ENCODE data around the gene FAM20A.
"Not testable (repeated sequence)": the region's sequence is repeated elsewhere in the genome, so short reads cannot be mapped to it uniquely, and the experiment has no call there.

The FAM20A gene

DNA sequence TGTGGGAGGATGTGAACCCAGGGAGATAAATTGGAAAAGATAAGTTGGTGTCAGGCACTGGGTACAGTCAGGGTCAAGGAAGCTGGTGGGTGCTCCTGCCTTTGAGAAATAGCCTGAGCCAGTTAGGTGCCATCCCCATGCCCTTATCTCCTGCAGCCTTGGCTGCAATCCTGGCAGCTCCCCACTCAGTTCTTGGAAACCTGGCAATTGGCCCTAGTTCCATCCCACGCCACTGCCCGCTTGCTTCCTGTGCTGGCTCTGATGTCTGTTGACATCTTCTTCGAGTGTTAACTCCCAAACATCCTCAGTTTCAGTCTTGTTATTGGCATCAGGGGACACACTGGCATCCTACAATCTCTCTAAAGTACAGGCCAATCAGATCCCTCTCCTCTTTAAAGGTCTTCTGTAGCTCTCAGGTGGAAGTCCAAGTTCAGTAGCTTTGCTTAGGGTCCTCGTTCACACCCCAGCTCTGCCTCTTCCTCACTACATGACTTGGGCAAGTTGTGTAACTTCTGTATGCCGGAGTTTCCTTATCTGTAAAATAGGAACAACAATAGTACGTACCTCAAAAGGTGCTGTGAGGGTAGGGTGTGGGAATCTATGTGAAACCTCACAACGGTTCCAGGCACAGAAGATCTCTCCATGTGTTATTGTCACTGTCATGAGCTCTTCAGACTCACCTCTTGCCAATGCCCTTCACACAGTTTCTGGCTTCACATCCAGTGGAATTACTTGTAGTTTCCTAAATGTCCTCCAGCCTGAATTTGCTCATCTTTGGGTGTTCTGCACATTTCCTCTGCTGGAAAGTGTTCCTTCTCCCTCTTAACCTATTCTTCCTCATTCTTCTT is 102.5 kb downstream of the FAM20A start:
- no peaks in the 10 kb centered on the region for H3F3A ChIP-seq (ENCODE audit: low read depth)
- TF ChIP-seq CTCF (conservative IDR thresholded peaks at IDR 0.05; ENCODE audit: low read length): no peak
- TF ChIP-seq EZH2phosphoT487 (IDR thresholded peaks at IDR 0.05; ENCODE audit: borderline replicate concordance): no peak
- no peaks in the 10 kb centered on the region for H3K9me3 ChIP-seq (ENCODE audit: insufficient read depth, low read depth, low read length)
- no peaks in the 10 kb centered on the region for H3K79me2 ChIP-seq (ENCODE audit: insufficient read depth, low read length)
- H3K9me2 ChIP-seq (replicated peaks; ENCODE audit: low read depth, low read length): no peaks in the 10 kb centered on the region
- no peaks in the 10 kb centered on the region for H3K4me1 ChIP-seq (ENCODE audit: insufficient read depth, low read length, poor library complexity, severe bottlenecking)
- H3K36me3 ChIP-seq (ENCODE audit: insufficient read depth, low read length): no peaks in the 10 kb centered on the region
- H3K4me2 ChIP-seq (ENCODE audit: low read depth, low read length, poor library complexity, severe bottlenecking): no peak overlapping the region
- H2AFZ ChIP-seq (ENCODE audit: low read length): no peak overlapping the region
- H3K9ac ChIP-seq (ENCODE audit: low read depth, low read length, poor library complexity, severe bottlenecking): no peak overlapping the region
- H3K27me3 ChIP-seq (ENCODE audit: insufficient read depth, low read length, poor library complexity, severe bottlenecking): no peaks in the 10 kb centered on the region
- no peak overlapping the region for H3K4me3 ChIP-seq (ENCODE audit: low read length, poor library complexity, severe bottlenecking)
- no peaks in the 10 kb centered on the region for H4K20me1 ChIP-seq (ENCODE audit: insufficient read depth, low read length, poor library complexity, severe bottlenecking)

DNA sequence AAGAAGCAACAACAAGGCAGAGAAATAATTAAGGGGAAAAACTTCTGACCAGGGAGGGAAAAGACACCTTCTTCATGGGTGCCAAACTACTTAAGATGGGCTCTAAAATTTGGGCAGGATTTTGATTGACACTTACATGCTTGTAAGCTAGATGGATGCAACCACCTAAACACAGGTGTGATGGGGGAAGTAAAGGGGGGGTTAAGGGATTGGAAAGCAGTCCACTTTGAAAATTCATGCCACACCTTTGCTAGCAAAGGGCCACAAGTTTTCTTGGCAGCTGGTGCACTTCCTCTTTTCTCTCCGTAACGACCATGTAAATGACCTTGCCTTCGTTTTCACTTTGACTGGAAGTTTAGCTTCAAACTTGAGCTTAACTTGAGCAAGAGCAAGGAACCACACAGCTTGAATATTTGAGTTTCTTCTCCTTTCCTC is 103.3 kb downstream of the FAM20A start:
- TF ChIP-seq CTCF (conservative IDR thresholded peaks at IDR 0.05; ENCODE audit: low read length) (no peak), EZH2phosphoT487 (IDR thresholded peaks at IDR 0.05; ENCODE audit: borderline replicate concordance) (no peak)
- no peaks in the 10 kb centered on the region for H3K9me2 ChIP-seq (replicated peaks; ENCODE audit: low read depth, low read length)
- H3F3A ChIP-seq (ENCODE audit: low read depth): no peaks in the 10 kb centered on the region
- H2AFZ ChIP-seq (ENCODE audit: low read length): no peak overlapping the region
- no peaks in the 10 kb centered on the region for H3K27me3 ChIP-seq (ENCODE audit: insufficient read depth, low read length, poor library complexity, severe bottlenecking)
- H3K4me3 ChIP-seq (ENCODE audit: low read length, poor library complexity, severe bottlenecking): no peak overlapping the region
- no peaks in the 10 kb centered on the region for H3K4me1 ChIP-seq (ENCODE audit: insufficient read depth, low read length, poor library complexity, severe bottlenecking)
- H3K79me2 ChIP-seq (ENCODE audit: insufficient read depth, low read length): no peaks in the 10 kb centered on the region
- H3K9me3 ChIP-seq (ENCODE audit: insufficient read depth, low read depth, low read length): no peaks in the 10 kb centered on the region
- H3K36me3 ChIP-seq (ENCODE audit: insufficient read depth, low read length): no peaks in the 10 kb centered on the region
- no peak overlapping the region for H3K9ac ChIP-seq (ENCODE audit: low read depth, low read length, poor library complexity, severe bottlenecking)
- H4K20me1 ChIP-seq (ENCODE audit: insufficient read depth, low read length, poor library complexity, severe bottlenecking): no peaks in the 10 kb centered on the region
- H3K4me2 ChIP-seq (ENCODE audit: low read depth, low read length, poor library complexity, severe bottlenecking): no peak overlapping the region

GRCh38 chr17:68495081-68495480 is 106.1 kb downstream of the FAM20A start:
- Histone ChIP-seq H3K4me2 (ENCODE audit: low read depth, low read length, poor library complexity, severe bottlenecking) (no peak overlapping the region), H3K9me3 (ENCODE audit: insufficient read depth, low read depth, low read length) (no peaks in the 10 kb centered on the region), H3K9ac (ENCODE audit: low read depth, low read length, poor library complexity, severe bottlenecking) (no peak overlapping the region), H3K9me2 (replicated peaks; ENCODE audit: low read depth, low read length) (no peaks in the 10 kb centered on the region), H3K79me2 (ENCODE audit: insufficient read depth, low read length) (no peaks in the 10 kb centered on the region), H3K4me1 (ENCODE audit: insufficient read depth, low read length, poor library complexity, severe bottlenecking) (no peaks in the 10 kb centered on the region), H3F3A (ENCODE audit: low read depth) (no peaks in the 10 kb centered on the region), H2AFZ (ENCODE audit: low read length) (no peak overlapping the region), H3K27me3 (ENCODE audit: insufficient read depth, low read length, poor library complexity, severe bottlenecking) (no peaks in the 10 kb centered on the region), H3K36me3 (ENCODE audit: insufficient read depth, low read length) (no peaks in the 10 kb centered on the region), H3K4me3 (ENCODE audit: low read length, poor library complexity, severe bottlenecking) (no peak overlapping the region), H4K20me1 (ENCODE audit: insufficient read depth, low read length, poor library complexity, severe bottlenecking) (no peaks in the 10 kb centered on the region)
- TF ChIP-seq CTCF (conservative IDR thresholded peaks at IDR 0.05; ENCODE audit: low read length) (no peak), EZH2phosphoT487 (IDR thresholded peaks at IDR 0.05; ENCODE audit: borderline replicate concordance) (no peak)

DNA sequence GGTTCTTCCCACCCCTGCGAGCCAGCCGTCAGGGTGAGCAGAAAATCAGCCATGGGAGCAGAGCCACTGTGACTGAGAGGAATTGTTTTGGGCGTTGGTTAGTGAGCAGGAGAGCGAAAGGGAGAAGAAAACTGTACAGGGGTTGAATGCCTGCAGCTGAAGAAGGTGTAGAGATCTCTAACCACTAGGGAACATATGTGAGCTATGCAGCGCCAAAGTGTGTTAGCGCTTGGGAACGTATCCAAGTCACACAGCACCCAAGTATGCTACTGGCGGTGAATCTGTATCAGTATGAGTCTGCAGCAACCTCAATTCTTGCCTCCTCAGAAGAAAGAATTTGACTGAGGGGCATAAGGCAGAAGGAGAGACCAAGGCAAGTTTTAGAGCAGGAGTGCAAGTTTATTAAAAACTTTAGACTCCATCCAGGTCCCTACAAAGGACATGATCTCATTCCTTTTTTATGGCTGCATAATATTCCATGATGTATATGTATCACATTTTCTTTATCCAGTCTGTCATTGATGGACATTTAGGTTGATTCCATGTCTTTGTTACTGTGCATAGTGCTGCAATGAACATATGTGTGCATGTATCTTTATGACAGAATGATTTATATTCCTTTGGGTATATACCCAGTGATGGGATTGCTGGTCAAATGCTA is 108.6 kb downstream of the FAM20A start:
- H3K27me3 ChIP-seq (ENCODE audit: insufficient read depth, low read length, poor library complexity, severe bottlenecking); H3K4me2 ChIP-seq (ENCODE audit: low read depth, low read length, poor library complexity, severe bottlenecking); H3F3A ChIP-seq (ENCODE audit: low read depth); H3K4me1 ChIP-seq (ENCODE audit: insufficient read depth, low read length, poor library complexity, severe bottlenecking); H3K9me3 ChIP-seq (ENCODE audit: insufficient read depth, low read depth, low read length); H3K4me3 ChIP-seq (ENCODE audit: low read length, poor library complexity, severe bottlenecking); H3K36me3 ChIP-seq (ENCODE audit: insufficient read depth, low read length); H2AFZ ChIP-seq (ENCODE audit: low read length); H4K20me1 ChIP-seq (ENCODE audit: insufficient read depth, low read length, poor library complexity, severe bottlenecking); H3K9ac ChIP-seq (ENCODE audit: low read depth, low read length, poor library complexity, severe bottlenecking); H3K9me2 ChIP-seq (replicated peaks; ENCODE audit: low read depth, low read length); H3K79me2 ChIP-seq (ENCODE audit: insufficient read depth, low read length): not testable (repeated sequence)
